Tibial nerve (tissue), 3 donors: ENCODE data around the gene DUS2.

Experiments used
- CTCF ChIP-seq, 5 experiments: fragments of 200-600 bp in 3 of 5; fragments of 450-650 bp in 2 of 5; sonication (generic) in 3 of 5; IDR thresholded peaks; one replicate each; pipeline ENCODE4 v1.5.1; 2016 to 2019; ENCODE audit warnings: antibody characterized with exemption in 5 of 5, mild to moderate bottlenecking in 3 of 5, moderate library complexity in 2 of 5
- POLR2A ChIP-seq, 2 donors: fragments of 450-650 bp; IDR thresholded peaks; one replicate each; pipeline ENCODE4 v1.6.1; 2017; ENCODE audit warnings: antibody characterized with exemption in 2 of 2, mild to moderate bottlenecking in 2 of 2, moderate library complexity in 2 of 2

GRCh38 chr16:68097895-68098294, 74.8 kb downstream of the DUS2 start:
- TF ChIP-seq CTCF (IDR thresholded peaks at IDR 0.05) (no peak), POLR2A (IDR thresholded peaks at IDR 0.05) (no peak)
